WI38 (cell line): ENCODE results near the gene CFAP45.

Source experiments
- H3K4me3 ChIP-seq: 2 replicates; pipeline ENCODE4 v1.5.1; 2011; ENCODE audit warnings: low read depth, mild to moderate bottlenecking, control low read depth, low read length
- TF ChIP-seq, protein P1 (sequence below): IDR thresholded peaks from 2 replicates; pipeline ENCODE4 v1.5.1; 2012; ENCODE audit warnings: low read depth, mild to moderate bottlenecking, control low read depth, low read length

Gene CFAP45

GRCh38 chr1:159867664-159868026 is 32.3 kb downstream of the CFAP45 start:
- TF ChIP-seq, protein P1, sequence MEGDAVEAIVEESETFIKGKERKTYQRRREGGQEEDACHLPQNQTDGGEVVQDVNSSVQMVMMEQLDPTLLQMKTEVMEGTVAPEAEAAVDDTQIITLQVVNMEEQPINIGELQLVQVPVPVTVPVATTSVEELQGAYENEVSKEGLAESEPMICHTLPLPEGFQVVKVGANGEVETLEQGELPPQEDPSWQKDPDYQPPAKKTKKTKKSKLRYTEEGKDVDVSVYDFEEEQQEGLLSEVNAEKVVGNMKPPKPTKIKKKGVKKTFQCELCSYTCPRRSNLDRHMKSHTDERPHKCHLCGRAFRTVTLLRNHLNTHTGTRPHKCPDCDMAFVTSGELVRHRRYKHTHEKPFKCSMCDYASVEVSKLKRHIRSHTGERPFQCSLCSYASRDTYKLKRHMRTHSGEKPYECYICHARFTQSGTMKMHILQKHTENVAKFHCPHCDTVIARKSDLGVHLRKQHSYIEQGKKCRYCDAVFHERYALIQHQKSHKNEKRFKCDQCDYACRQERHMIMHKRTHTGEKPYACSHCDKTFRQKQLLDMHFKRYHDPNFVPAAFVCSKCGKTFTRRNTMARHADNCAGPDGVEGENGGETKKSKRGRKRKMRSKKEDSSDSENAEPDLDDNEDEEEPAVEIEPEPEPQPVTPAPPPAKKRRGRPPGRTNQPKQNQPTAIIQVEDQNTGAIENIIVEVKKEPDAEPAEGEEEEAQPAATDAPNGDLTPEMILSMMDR: no peak
- no peak overlapping the region for H3K4me3 ChIP-seq

GRCh38 chr1:159866905-159867663 is 32.9 kb downstream of the CFAP45 start:
- H3K4me3 ChIP-seq: no peak overlapping the region
- TF ChIP-seq, protein P1: no peak

DNA sequence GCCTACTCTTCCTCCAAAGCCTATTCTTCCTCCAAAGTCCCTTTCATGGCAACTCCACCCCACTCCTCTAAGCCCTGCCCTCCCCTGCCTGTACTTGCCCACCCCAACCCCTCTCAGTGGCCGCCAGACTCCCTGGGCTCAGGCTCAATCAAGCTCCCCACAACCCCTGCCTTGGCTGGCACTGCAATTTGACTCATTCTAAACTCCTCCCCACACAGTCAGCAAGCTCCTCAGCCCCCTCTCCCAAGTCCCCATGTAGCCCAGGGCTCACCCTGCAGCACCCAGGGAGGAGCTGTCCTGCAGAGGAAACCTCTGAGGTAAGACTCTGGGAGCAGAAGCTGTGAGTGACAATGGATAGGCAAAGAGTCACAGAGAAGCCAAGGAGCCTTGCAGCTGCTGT is 33.9 kb downstream of the CFAP45 start:
- H3K4me3 ChIP-seq: no peak overlapping the region

DNA sequence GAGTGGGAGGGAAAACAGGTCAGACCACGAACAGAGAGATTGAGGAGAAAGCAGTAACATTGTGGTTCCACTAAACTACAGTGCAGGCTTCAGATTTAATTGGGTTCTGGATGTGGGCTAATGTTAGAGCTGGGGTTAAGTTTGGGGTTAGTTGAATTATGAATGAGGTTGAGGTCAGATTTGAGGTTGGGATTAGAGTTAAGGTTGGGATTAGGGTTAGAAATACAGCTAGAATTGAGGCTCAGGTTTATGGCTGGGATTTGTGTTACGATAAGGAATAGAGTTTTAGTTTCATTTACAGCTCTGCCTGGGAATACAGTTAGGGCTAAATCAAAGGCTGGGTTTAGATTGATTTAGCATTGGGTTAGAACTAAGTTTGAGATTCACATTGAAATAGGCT is 35.7 kb downstream of the CFAP45 start:
- no peak overlapping the region for H3K4me3 ChIP-seq
- TF ChIP-seq, protein P1: no peak

More for the DNA sequence above, 33.9 kb downstream of the CFAP45 start:
- TF ChIP-seq, protein P1: no peak

DNA sequence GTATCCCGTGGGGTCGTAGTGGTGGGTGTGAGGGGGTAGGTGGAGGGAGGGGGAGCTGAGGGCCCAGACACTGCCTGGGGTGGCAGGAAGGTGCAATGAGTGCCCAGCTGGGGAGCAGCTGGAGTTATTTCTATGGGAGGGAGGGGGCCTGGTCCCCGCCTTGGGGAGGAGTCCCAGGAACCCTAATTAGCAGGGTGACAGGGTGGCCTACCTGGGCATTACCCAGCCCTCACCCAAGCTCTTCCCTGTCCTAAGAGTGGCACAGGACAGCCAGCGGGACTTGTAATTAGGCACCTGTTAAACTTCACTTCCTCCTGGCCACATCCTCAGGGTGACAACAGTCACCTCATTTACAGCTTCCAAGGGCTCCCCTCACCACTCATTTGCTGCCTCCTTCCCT is 37.4 kb downstream of the CFAP45 start, which contains the start of gene VSIG8:
Gene VSIG8, minus strand, starts transcription at position 101 of the 400 bp plus-strand sequence. CDS start 136 bp downstream, outside the sequence.
- no peak within 1 kb of the TSS for H3K4me3 ChIP-seq
- TF ChIP-seq, protein P1: no peak

DNA sequence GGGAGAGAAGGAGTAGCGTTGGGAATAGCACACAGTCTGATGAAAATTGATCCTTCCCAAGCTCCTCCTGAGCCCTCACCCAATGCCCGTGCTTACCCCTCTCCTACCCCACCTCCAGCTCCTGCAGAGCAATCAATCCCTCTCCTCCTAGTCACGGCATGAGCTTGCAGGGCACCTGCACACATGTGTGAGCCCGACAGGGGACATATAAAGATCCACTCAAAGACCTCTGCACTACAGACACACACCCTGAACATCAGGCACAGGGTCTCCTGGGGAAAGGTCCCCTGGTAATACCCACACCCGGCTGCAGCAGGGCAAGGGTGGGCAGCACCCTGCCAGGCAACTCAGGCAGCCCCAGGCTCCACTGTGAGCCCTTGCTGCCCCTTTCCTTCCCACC is 37.9 kb downstream of the CFAP45 start:
- H3K4me3 ChIP-seq: no peak overlapping the region
- TF ChIP-seq, protein P1: no peak

GRCh38 chr1:159861218-159861617 is 38.7 kb downstream of the CFAP45 start:
- TF ChIP-seq, protein P1: no peak
- H3K4me3 ChIP-seq: no peak overlapping the region
